HG02840 (cell line): ENCODE data around the gene FAHD2A.
"Not testable (repeated sequence)": the region's sequence is repeated elsewhere in the genome, so short reads cannot be mapped to it uniquely, and the experiment has no call there.

Experiments used
- ATAC-seq: cut with Tn5 transposase; IDR thresholded peaks from one replicate; pipeline ENCODE4 v1.9.1; 2021; ENCODE audit warnings: mild to moderate bottlenecking, moderate library complexity, moderate number of reproducible peaks; ENCODE audit not compliant: unreplicated experiment, low FRiP score

The FAHD2A gene

GRCh38 chr2:95389245-95390119, 13.0 kb upstream of the FAHD2A start:
- ATAC-seq, result no peak

DNA sequence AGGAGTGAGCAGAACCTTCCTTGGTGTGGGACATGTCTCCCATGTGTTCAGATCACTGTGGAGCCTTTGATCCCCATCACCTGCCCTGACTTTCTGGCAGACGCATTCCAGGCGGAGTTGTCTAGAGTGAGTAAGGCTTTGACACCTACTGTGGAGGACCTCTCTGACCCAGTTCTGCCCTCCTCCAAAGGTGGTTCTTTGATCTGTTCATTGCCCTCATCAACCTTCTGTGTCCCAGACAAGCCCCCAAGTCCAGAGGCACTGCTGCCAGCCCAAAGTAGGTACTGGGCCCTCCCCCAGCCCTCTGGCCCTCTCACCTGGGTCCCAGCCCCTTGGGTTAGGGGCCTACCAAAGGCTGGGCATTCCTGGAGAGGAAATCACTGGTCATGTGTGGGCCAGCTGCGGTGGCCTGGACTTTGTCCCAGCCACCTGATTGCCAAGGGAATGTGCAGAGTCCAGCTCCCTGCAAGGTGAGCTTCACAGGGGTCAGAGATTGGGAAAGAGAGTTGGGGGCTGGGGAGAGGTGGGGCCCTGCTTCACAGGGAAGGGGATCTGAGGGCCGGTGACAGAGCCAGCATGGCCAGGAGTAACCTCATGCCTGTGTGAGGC, 12.1 kb upstream of the FAHD2A start:
- ATAC-seq, result no peak

DNA sequence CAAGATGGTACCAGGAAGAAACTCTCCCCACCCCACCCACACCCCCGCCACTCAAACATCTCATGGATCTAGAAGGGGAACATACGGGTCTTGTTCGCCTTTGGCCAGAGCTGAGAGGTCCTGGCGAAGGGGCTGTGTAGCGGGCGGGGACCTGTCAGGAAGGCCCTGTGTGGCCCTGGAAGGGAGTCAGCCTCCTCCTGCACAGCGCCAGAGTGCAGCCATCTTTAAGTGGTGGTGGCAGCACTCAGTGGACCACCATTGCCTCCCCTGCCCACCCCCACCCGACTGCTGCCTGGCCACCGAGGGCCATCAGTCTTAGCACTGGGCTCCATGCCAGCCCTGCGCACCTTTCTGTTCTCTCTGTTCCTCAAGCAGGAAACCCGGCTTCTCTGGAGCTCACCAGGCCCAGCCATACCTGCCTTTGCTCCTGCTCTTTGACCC, 11.6 kb upstream of the FAHD2A start:
- no peak for ATAC-seq

GRCh38 chr2:95391641-95392310, 10.7 kb upstream of the FAHD2A start:
- no peak for ATAC-seq

GRCh38 chr2:95392320-95392719, 10.2 kb upstream of the FAHD2A start:
- ATAC-seq, result no peak

GRCh38 chr2:95392730-95393455, 9.6 kb upstream of the FAHD2A start:
- no peak for ATAC-seq

- ATAC-seq, result no peak
These were observed 8.6 kb upstream of the FAHD2A start for GRCh38 chr2:95393901-95394300.

- no peak for ATAC-seq
These were observed 3.4 kb upstream of the FAHD2A start for GRCh38 chr2:95399061-95399460.

GRCh38 chr2:95401480-95401879, 1.0 kb upstream of the FAHD2A start:
- no peak for ATAC-seq

- peak; percentile 5 for ATAC-seq
These were observed 521 bp upstream of the FAHD2A start for GRCh38 chr2:95402004-95402369.

GRCh38 chr2:95403204-95403721, 755 bp downstream of the FAHD2A start:
- ATAC-seq, result not testable (repeated sequence)

- ATAC-seq, result not testable (repeated sequence)
These were observed 1.3 kb downstream of the FAHD2A start for GRCh38 chr2:95403824-95404223.

- ATAC-seq, result not testable (repeated sequence)
These were observed 2.2 kb downstream of the FAHD2A start for GRCh38 chr2:95404676-95405075.

GRCh38 chr2:95411239-95411638, 8.7 kb downstream of the FAHD2A start:
- not testable (repeated sequence) for ATAC-seq

DNA sequence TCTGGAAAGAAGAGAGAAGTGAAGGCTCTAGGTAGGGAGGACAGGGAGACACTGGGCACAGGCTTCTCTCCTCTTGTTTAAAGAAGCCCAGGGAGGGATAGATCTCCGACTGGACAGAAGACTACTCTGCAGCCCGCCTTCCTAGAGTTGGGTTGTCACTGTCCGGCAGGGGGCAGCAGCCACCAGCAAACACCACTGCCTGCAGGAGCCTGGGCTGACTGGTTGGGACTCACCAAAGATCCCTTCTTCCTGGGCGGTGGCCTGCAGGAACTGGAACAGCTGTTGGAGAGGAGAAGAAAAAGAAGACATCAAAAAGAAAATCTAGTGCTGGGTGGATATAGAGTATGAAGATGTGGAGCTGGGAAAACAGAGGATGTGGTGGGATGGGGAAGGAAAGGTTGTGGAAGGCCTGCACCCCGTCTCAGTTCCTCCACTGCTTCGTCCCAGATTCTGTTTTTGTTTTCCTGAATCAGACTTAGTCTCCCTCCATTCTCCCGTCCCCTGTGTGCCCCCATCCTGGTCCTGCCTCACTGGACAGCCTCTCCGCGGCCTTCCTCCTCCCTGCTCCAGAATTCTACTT, 11.6 kb downstream of the FAHD2A start:
- ATAC-seq, result peak; percentile 58

DNA sequence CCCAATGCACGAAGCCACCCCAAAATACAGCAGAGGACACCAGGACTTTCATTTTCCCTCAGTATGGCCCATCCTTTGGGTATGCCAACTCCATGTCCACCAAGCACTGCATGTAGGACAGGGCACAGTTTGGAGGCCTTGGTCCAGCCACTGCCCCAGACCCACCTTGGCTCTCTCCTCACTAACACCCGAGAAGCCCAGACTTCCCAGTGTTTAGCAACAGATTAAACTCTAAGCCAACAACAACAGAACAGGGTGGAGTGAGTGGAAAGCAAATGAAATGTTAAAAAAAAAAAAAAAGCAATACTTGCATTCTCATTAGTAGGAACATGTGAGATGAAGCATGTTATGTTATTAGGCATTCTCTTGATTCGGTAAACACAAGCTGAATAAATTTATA, 12.6 kb downstream of the FAHD2A start:
- ATAC-seq, result not testable (repeated sequence)

GRCh38 chr2:95415561-95415960, 13.1 kb downstream of the FAHD2A start:
- not testable (repeated sequence) for ATAC-seq

DNA sequence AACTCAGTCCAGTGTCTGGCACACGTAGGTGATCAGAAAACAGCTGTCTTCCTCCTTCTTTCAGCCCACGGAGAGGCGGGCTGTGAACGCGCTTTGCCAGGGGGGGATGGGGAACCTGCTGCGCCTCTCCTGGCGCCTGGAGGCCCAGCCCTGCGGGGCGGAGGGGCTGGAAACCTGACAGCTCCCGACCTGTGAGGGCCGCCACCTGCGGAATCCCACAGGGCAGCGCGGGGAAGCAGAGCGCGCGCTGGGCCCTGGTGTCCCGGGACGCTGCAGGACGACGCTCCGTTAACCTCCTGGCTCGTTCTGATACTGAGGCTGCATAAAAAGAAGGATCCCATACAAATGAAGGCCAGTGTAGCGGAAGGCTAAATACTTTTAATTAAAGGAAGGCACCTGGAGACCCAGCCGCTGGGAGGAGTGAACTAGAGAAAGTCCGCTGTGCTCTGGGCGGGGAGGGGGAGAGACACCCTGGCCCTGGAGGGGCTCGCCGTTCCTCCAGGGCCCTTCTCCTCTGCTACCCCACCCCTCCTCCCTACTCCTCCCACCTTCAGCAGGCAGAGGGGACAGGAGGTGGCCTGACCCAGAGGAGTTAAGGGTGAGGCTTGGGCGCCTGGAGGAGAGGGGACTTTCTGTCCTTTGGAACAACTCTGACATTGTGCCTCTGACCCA, 24.8 kb downstream of the FAHD2A start:
- ATAC-seq, result not testable (repeated sequence)

DNA sequence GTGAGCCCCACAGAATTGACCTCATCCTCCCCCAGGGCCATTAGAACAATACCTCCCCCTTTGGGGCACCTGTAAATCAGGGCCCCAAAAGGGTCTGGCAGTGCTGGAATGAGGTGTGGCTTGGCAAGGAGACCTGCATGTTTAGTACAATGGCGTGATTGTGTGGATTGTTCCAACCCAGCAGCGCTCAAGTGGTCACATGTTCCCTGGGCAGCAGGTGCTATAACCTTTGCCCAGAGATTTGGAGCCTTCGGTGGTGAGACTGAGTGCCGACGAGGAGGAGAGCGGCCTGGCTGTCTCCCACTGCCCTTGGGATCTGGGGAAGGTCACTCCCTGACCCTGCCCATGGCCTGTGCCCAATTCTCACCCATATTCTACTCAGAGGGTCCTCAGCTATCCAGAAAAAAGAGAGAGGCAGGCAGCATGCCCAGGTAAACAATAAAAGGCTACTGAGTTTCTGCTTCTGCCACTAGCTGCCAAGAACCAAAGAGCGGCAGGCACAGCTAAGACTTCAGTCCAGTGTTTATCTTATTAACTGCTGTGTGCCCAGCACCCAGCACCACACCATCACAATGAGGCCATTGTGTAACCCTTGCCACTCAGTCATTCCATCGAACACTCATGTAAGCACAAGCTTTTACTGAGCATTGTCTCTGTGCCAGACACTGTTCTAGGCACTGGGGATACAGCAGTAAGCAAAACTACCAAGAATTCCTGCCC, 27.4 kb downstream of the FAHD2A start:
- not testable (repeated sequence) for ATAC-seq
